ENCODE measurements around the gene DEXI. TPM values are rescaled to one million over a fixed set of nuclear protein-coding genes. Genes with fewer than 3 reads are reported as not detected.
"Not testable (repeated sequence)": the region's sequence is repeated elsewhere in the genome, so short reads cannot be mapped to it uniquely, and the experiment has no call there.

Gene DEXI
- total RNA-seq, 4 donors from 2014 or later, result 106 to 133 (median 125) TPM

DNA sequence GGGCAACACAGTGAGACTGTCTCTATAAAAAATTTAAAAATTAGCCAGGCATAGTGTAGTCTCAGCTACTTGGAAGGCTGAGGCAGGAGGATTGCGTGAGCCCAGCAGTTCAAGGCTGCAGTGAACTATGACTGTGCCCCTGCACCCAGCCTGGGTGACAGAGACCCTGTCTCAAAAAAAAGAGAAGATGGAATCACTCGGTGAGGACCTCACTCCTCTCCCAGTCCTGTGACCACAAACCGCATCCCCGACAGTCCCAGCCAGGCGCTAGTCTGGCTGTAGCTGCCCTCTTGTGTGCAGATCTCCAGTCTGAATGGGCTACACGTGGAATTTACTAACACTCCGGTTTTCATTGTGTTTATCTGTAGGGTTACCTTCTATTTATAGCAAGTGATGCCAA lies 11.1 kb downstream of the DEXI start:
- Histone ChIP-seq H3K27me3 (no peaks in the 10 kb centered on the region), H3K4me3 (no peak overlapping the region), H3K36me3 (peaks cover 13 to 77% (median 58%) of the 10 kb centered on the region in 4 donors), H3K4me1 (peaks cover 42 to 58% (median 50%) of the 10 kb centered on the region in 4 donors), H3K27ac (replicated peaks in 1 of 4) (no peak overlapping the region), H3K9me3 (no peaks in the 10 kb centered on the region)
- intact Hi-C loops (cut with DNase I), result no loop called here
- TF ChIP-seq POLR2A (IDR thresholded peaks at IDR 0.05; ENCODE audit: low read depth) (no peak), POLR2AphosphoS5 (IDR thresholded peaks at IDR 0.05) (no peak), EP300 (IDR thresholded peaks at IDR 0.05) (no peak)
- TF ChIP-seq, protein P1, sequence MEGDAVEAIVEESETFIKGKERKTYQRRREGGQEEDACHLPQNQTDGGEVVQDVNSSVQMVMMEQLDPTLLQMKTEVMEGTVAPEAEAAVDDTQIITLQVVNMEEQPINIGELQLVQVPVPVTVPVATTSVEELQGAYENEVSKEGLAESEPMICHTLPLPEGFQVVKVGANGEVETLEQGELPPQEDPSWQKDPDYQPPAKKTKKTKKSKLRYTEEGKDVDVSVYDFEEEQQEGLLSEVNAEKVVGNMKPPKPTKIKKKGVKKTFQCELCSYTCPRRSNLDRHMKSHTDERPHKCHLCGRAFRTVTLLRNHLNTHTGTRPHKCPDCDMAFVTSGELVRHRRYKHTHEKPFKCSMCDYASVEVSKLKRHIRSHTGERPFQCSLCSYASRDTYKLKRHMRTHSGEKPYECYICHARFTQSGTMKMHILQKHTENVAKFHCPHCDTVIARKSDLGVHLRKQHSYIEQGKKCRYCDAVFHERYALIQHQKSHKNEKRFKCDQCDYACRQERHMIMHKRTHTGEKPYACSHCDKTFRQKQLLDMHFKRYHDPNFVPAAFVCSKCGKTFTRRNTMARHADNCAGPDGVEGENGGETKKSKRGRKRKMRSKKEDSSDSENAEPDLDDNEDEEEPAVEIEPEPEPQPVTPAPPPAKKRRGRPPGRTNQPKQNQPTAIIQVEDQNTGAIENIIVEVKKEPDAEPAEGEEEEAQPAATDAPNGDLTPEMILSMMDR (IDR thresholded peaks at IDR 0.05), result no peak
- 53% methylated on average over 7 of the region's 7 CpGs for WGBS
- DNase-seq (ENCODE audit: extremely low spot score), result no peak

DNA sequence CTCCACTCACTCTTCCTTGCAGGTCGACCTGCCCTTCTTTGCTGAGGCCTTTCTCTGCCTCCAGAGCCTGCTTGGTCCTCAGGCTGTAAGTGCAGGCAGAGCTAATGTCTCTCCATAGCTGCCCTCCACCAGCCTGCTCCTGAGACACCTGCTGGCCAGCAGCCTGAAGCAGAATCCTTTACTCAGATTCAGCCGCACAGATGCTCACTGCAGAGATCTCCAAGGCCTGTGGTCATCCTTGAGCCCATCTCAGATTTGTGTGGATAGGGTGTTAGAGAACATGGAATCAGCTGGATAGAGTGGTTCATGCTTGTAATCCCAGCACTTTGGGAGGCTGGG lies 11.5 kb downstream of the DEXI start:
- Histone ChIP-seq H3K36me3 (peaks cover 17 to 81% (median 62%) of the 10 kb centered on the region in 4 donors), H3K4me3 (no peak overlapping the region), H3K4me1 (peaks cover 38 to 54% (median 46%) of the 10 kb centered on the region in 4 donors), H3K27ac (replicated peaks in 1 of 4) (no peak overlapping the region), H3K9me3 (no peaks in the 10 kb centered on the region), H3K27me3 (no peaks in the 10 kb centered on the region)
- intact Hi-C loops (cut with DNase I), result no loop called here
- WGBS, result 87% methylated on average over 2 of the region's 2 CpGs
- no peak for TF ChIP-seq POLR2AphosphoS5 (IDR thresholded peaks at IDR 0.05)
- TF ChIP-seq EP300 (IDR thresholded peaks at IDR 0.05), result no peak
- TF ChIP-seq, protein P1 (IDR thresholded peaks at IDR 0.05), result no peak
- no peak for TF ChIP-seq POLR2A (IDR thresholded peaks at IDR 0.05; ENCODE audit: low read depth)
- no peak for DNase-seq (ENCODE audit: extremely low spot score)

DNA sequence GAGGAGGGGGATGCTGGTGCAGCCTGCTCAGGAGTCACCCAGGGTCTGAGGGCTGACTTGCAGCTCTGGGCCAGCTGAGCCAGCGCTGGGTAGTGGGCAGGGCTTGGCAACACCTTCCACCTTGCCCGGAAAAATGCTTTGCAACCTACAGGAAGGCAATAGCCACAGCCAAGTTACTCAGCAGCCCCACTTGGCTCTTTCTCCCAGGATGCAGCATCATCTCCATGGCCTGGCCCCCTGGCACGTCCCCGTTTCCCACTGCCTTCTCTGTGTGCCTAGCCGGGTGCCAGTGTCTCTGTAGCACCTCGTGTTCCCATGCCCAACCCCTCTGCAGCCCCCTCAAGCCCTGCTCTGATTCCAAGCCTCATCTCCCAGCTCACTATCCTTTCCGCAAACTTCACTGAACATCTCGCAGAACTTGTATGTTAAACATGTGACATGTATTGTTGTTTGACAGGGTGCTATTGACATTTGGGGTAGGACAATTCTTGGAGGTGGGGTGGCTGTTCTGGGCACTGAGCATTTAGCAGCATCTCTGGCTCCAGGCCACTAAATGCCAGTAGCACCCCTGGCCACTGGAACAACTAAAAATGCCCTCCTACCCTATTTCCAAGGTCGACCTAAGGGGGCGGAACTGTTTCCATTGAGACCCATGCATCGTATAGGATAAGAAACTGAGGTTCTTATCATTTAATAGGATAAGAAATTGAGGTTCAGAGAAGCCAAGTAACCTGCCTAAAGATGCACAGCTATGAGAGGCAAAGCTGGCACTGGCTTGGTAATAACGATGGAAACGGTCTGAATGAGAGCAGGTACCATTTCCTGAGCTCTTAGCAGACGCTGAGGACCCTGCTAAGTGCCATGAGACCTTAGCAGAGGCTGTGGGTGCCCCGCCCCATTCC lies 12.2 kb downstream of the DEXI start:
- no peak for DNase-seq (ENCODE audit: extremely low spot score)
- Histone ChIP-seq H3K27me3 (no peaks in the 10 kb centered on the region), H3K4me3 (no peak overlapping the region), H3K27ac (replicated peaks in 1 of 4) (no peak overlapping the region), H3K9me3 (no peaks in the 10 kb centered on the region), H3K36me3 (peaks cover 23 to 88% (median 68%) of the 10 kb centered on the region in 4 donors), H3K4me1 (peaks cover 32 to 48% (median 40%) of the 10 kb centered on the region in 4 donors)
- intact Hi-C loops (cut with DNase I), result no loop called here
- WGBS, result 64% methylated on average over 15 of the region's 15 CpGs
- TF ChIP-seq POLR2AphosphoS5 (IDR thresholded peaks at IDR 0.05), result peak in 1 of 2 donors; percentile 3
- TF ChIP-seq, protein P1 (IDR thresholded peaks at IDR 0.05), result no peak

DNA sequence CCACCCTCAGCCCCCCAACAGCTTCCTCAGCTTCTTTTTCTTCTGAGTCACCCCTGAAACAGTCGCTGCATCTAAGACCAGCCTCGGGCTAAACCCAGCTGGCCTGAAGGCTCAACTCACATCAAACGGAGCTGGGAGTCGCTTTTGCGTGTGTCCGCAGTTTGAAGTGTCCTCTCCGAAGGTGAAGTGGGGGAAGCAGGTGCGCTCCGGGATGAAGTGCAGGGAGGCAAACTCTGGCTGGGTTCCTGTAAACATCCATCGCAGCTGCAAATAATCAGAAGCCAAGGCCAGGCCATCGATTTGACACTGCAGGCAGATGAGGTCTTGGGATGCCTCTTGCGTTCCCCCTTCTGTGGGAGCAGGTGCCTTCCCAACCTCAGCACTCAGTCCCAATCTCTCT lies 13.2 kb downstream of the DEXI start:
- intact Hi-C loops (cut with DNase I); H3K27ac ChIP-seq (replicated peaks in 1 of 4); H3K9me3 ChIP-seq; H3K27me3 ChIP-seq; H3K4me3 ChIP-seq; DNase-seq (ENCODE audit: extremely low spot score): not testable (repeated sequence)
- WGBS, result 86% methylated on average over 12 of the region's 12 CpGs
- Histone ChIP-seq H3K4me1 (peaks cover 27 to 43% (median 34%) of the 10 kb centered on the region in 4 donors), H3K36me3 (peaks cover 26 to 98% (median 76%) of the 10 kb centered on the region in 4 donors)

DNA sequence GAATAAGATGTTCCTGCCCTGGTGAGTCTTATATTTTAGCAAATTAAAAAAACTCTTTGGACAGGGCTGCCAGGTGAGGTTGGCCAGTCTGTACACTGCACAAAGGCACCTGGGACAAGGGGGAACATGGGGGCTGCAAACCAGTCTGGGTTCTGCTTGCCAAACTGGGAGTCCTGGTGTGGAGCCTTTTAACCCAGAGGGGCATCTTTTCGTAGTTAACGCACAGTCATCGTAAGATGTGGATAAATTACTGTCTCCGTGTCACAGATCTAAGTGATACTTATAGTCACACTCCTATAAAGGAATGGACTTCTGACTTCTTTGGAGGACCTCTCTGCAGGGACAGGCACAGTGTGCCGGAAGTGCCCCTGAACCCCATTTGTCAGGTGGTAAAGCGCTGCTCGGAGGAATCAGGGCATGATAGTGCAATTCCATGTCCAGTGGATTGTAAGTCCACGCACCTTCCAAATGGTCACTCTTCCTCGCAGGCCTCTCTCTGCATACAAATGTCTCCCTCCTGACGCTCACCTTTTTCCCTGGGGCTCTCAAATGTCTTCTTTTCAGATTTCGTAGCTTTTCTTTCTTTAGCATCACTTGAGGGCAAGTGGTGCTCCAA lies 14.7 kb downstream of the DEXI start:
- no peak for DNase-seq (ENCODE audit: extremely low spot score)
- H3K4me3 ChIP-seq, result no peak overlapping the region
- TF ChIP-seq EP300 (IDR thresholded peaks at IDR 0.05), result no peak
- TF ChIP-seq, protein P1 (IDR thresholded peaks at IDR 0.05), result no peak
- TF ChIP-seq POLR2A (IDR thresholded peaks at IDR 0.05; ENCODE audit: low read depth), result no peak
- no peak for TF ChIP-seq POLR2AphosphoS5 (IDR thresholded peaks at IDR 0.05)
- H3K9me3 ChIP-seq, result no peaks in the 10 kb centered on the region
- no peak overlapping the region for H3K27ac ChIP-seq (replicated peaks in 1 of 4)
- intact Hi-C loops (cut with DNase I), result no loop called here
- H3K4me1 ChIP-seq, result peaks cover 31 to 43% (median 34%) of the 10 kb centered on the region in 4 donors
- 98% methylated on average over 11 of the region's 11 CpGs for WGBS
- H3K27me3 ChIP-seq, result no peaks in the 10 kb centered on the region
- H3K36me3 ChIP-seq, result peaks cover 26 to 86% (median 66%) of the 10 kb centered on the region in 4 donors

All from esophagus muscularis mucosa (tissue), 4 donors.